GM23248 (cell line): ENCODE results near the gene CD52. TPM values are rescaled to one million over a fixed set of nuclear protein-coding genes. Genes with fewer than 3 reads are reported as not detected.

Experiments used
- DNase-seq: peaks from one replicate; pipeline ENCODE4 v3.0.0-alpha.2; 2015
- H2AFZ ChIP-seq: fragments of 200-600 bp; sonication (generic); 2 replicates; pipeline ENCODE4 v1.6.1; 2016; ENCODE audit warnings: antibody characterized with exemption
- H3F3A ChIP-seq: fragments of 200-600 bp; sonication (generic); 2 replicates; pipeline ENCODE4 v1.6.1; 2016; ENCODE audit warnings: mild to moderate bottlenecking, antibody characterized with exemption, mixed run types; ENCODE audit not compliant: insufficient read depth
- H3K27ac ChIP-seq: fragments of 200-600 bp; sonication (generic); 2 replicates; pipeline ENCODE4 v1.5.1; 2016; ENCODE audit warnings: mild to moderate bottlenecking
- H3K27me3 ChIP-seq: fragments of 200-600 bp; sonication (generic); replicated peaks from 2 replicates; pipeline ENCODE4 v1.6.1; 2016; ENCODE audit warnings: mild to moderate bottlenecking; ENCODE audit not compliant: insufficient read depth
- H3K36me3 ChIP-seq: fragments of 200-600 bp; sonication (generic); 2 replicates; pipeline ENCODE4 v1.6.1; 2016; ENCODE audit warnings: low read depth, mild to moderate bottlenecking
- H3K4me1 ChIP-seq: fragments of 200-600 bp; sonication (generic); 2 replicates; pipeline ENCODE4 v1.6.1; 2016; ENCODE audit warnings: mild to moderate bottlenecking; ENCODE audit not compliant: insufficient read depth
- H3K4me2 ChIP-seq: fragments of 200-600 bp; sonication (generic); one replicate; pipeline ENCODE4 v1.6.1; 2016; ENCODE audit warnings: mild to moderate bottlenecking; ENCODE audit not compliant: unreplicated experiment
- H3K4me3 ChIP-seq: fragments of 200-600 bp; sonication (generic); 2 replicates; pipeline ENCODE4 v1.5.1; 2016; ENCODE audit warnings: mild to moderate bottlenecking
- H3K79me2 ChIP-seq: fragments of 200-600 bp; sonication (generic); 2 replicates; pipeline ENCODE4 v1.6.1; 2016; ENCODE audit warnings: mild to moderate bottlenecking; ENCODE audit not compliant: insufficient read depth
- H3K9ac ChIP-seq: fragments of 200-600 bp; sonication (generic); 2 replicates; pipeline ENCODE4 v1.6.1; 2016; ENCODE audit warnings: mild to moderate bottlenecking
- H3K9me2 ChIP-seq: fragments of 200-600 bp; sonication (generic); 2 replicates; pipeline ENCODE4 v1.6.1; 2016; ENCODE audit warnings: mixed run types, mild to moderate bottlenecking, moderate library complexity; ENCODE audit not compliant: insufficient read depth
- H3K9me3 ChIP-seq: fragments of 200-600 bp; sonication (generic); one replicate; pipeline ENCODE4 v1.6.1; 2017; ENCODE audit warnings: low read depth
- H4K20me1 ChIP-seq: fragments of 200-600 bp; sonication (generic); 2 replicates; pipeline ENCODE4 v1.6.0; 2016; ENCODE audit not compliant: insufficient read depth
- EZH2 ChIP-seq: fragments of 200-600 bp; sonication (generic); IDR thresholded peaks from 2 replicates; pipeline ENCODE4 v1.6.1; 2018; ENCODE audit warnings: antibody characterized with exemption, mild to moderate bottlenecking; ENCODE audit not compliant: insufficient read depth, poor library complexity, severe bottlenecking
- EZH2phosphoT487 ChIP-seq: fragments of 200-600 bp; sonication (generic); IDR thresholded peaks from 2 replicates; pipeline ENCODE4 v1.6.1; 2018; ENCODE audit warnings: antibody characterized with exemption, moderate library complexity, mild to moderate bottlenecking, low read depth; ENCODE audit not compliant: insufficient read depth
- WGBS, 2 experiments: methylation state at CpG; one replicate each; pipeline ENCODE4 v1.1.6; 2015 to 2017; ENCODE audit warnings: low lambda C conversion rate in 2 of 2, low coverage in 1 of 2; ENCODE audit errors: missing lambda C conversion rate in 2 of 2; 5-methylcytosine and 5-hydroxymethylcytosine counted together
- in situ Hi-C: fragments of 300-500 bp; cut with MboI; formaldehyde crosslinking; loops from 2 replicates; pipeline ENCODE4 v1.15.0; 2020
- polyA plus RNA-seq: library from polyadenylated mRNA; unstranded; fragments of >200 nt; fragmentation: Nextera tagmentation; extraction: Ambion mirVana; gene quantifications from 2 replicates; pipeline ENCODE4 v1.2.1, GENCODE V29; 2016
- total RNA-seq: library from RNA; depleted of rRNA; stranded (reverse); fragments of >200 nt; shearing (Covaris generic); gene quantifications from 2 replicates; pipeline ENCODE4 v1.2.3, GENCODE V29; 2014; rRNA removed

Gene CD52
- total and polyA plus RNA-seq, 2 experiments from 2014 or later, result not detected

DNA sequence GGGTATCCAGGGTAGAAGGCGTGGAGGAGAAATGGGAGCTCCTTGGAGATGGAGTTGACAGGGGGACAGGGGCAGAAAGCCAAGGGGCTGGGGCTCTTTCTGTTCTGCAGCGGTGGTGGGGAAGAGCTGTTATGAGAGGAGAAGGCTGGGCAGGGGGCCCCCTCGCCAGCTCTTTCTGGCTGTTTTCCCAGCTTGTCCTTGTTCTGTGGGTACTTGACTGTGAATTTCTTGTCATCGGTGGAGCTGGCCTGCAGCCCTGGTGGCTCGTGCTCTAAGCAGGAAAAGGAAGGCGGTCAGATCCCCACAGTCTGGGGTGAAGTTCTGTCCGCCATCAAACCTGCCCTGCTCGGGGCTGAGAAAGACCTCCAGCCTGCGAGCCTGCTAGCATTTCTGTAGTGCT, 47.2 kb downstream of the CD52 start:
- Histone ChIP-seq H3K27me3 (peaks cover 25% of the 10 kb centered on the region), H3K9ac (no peak overlapping the region), H2AFZ (no peak overlapping the region), H3K4me1 (0 out of 2 replicates have a peak, but pooled peaks cover 7% of the 10 kb centered on the region), H3K27ac (no peak overlapping the region), H3K4me2 (no peak overlapping the region), H3K9me3 (no peaks in the 10 kb centered on the region), H3K79me2 (no peaks in the 10 kb centered on the region), H3F3A (no peaks in the 10 kb centered on the region), H4K20me1 (no peaks in the 10 kb centered on the region), H3K9me2 (no peaks in the 10 kb centered on the region), H3K36me3 (no peaks in the 10 kb centered on the region), H3K4me3 (no peak overlapping the region)
- TF ChIP-seq EZH2 (no peak), EZH2phosphoT487 (no peak)
- no peak for DNase-seq
- in situ Hi-C loops, result no loop called here
- WGBS, 2 experiments, result 42 to 50% methylated on average over 8 to 9 of the region's 9 CpGs

DNA sequence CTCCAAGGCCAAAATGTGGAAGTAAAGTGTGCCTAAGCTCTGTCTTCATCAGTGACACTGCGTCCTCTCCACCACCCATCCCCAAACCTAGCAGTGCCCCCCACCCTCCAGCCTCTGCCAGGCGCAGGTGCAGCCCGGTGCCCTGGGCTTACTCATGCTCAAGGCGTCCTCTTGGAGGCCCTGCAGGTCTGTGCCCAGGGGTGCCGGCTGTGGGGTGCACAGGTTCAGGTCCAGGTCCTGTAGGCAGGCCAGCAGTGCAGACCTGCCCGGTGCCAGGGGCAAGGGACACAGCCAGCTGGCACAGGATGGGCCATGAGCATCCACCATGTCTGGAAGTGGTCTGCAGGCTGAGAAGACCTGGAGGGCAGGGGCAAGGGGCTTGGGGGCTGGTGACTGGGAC, 49.7 kb downstream of the CD52 start:
- Histone ChIP-seq H3K4me3 (no peak overlapping the region), H3K79me2 (no peaks in the 10 kb centered on the region), H3F3A (no peaks in the 10 kb centered on the region), H2AFZ (no peak overlapping the region), H3K4me2 (no peak overlapping the region), H3K9ac (no peak overlapping the region), H3K9me2 (no peaks in the 10 kb centered on the region), H3K9me3 (no peaks in the 10 kb centered on the region), H3K27ac (no peak overlapping the region), H4K20me1 (no peaks in the 10 kb centered on the region), H3K4me1 (no peaks in the 10 kb centered on the region), H3K27me3 (peaks cover 1% of the 10 kb centered on the region), H3K36me3 (no peaks in the 10 kb centered on the region)
- in situ Hi-C loops, result no loop called here
- TF ChIP-seq EZH2phosphoT487 (no peak), EZH2 (no peak)
- DNase-seq, result no peak
- 81 to 88% methylated on average over 6 of the region's 6 CpGs for WGBS, 2 experiments

DNA sequence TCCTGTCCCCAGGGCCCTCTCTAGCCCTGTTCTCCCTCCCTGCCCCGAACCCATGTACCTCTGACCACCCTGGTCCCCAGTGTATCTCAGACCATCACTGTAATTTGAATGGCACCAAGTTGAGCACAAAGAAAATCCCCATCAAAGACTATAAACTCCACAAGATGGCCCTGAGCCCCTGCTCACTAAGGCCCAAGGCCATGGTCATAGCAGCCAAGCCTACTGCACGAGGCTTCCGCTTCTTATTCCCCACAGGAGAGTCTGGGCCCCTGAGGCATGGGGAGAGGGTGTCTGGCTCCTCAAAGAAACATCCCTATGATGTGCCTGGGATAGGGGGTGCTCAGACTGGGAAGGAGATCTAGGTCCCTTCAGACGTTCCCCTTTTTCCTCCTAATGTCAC, 50.2 kb downstream of the CD52 start:
- TF ChIP-seq EZH2 (no peak), EZH2phosphoT487 (no peak)
- Histone ChIP-seq H3F3A (no peaks in the 10 kb centered on the region), H3K27me3 (no peaks in the 10 kb centered on the region; the same call in 1 of the 2 replicates), H3K4me1 (no peaks in the 10 kb centered on the region), H3K4me2 (no peak overlapping the region), H3K36me3 (no peaks in the 10 kb centered on the region), H3K9me3 (no peaks in the 10 kb centered on the region), H4K20me1 (no peaks in the 10 kb centered on the region), H3K79me2 (no peaks in the 10 kb centered on the region), H3K27ac (no peak overlapping the region), H3K4me3 (no peak overlapping the region), H3K9me2 (no peaks in the 10 kb centered on the region), H3K9ac (no peak overlapping the region), H2AFZ (no peak overlapping the region)
- 48 to 66% methylated on average over 4 of the region's 4 CpGs for WGBS, 2 experiments
- in situ Hi-C loops, result no loop called here
- no peak for DNase-seq

DNA sequence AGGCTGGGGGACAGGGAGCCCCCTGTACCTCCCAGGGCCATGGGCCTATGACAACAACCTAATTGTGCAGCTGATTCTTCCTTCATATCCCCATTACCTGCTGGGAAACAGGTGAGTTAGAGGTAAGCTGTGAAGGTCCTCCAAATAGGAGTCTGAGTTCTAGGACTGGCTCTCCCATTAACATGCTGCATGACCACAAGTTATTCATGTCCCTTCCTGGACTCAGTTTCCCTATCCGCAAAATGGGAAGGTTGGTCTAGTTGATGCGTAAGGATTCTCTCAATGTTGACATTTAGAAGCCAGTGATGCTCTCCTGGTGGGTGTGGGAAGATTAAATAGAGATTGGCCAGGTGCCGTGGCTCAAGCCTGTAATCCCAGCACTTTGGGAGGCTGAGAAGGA, 50.7 kb downstream of the CD52 start:
- no peaks in the 10 kb centered on the region for H3F3A ChIP-seq
- TF ChIP-seq EZH2, result no peak
- no peak for TF ChIP-seq EZH2phosphoT487
- no peaks in the 10 kb centered on the region for H3K79me2 ChIP-seq
- H3K9ac ChIP-seq, result no peak overlapping the region
- H3K4me3 ChIP-seq, result no peak overlapping the region
- no peak overlapping the region for H3K27ac ChIP-seq
- H3K9me2 ChIP-seq, result no peaks in the 10 kb centered on the region
- no peaks in the 10 kb centered on the region for H3K9me3 ChIP-seq
- H4K20me1 ChIP-seq, result no peaks in the 10 kb centered on the region
- H3K27me3 ChIP-seq, result no peaks in the 10 kb centered on the region; the same call in 1 of the 2 replicates
- no peak for DNase-seq
- no peak overlapping the region for H3K4me2 ChIP-seq
- no peak overlapping the region for H2AFZ ChIP-seq
- WGBS, 2 experiments, result 93 to 98% methylated on average over 3 of the region's 3 CpGs
- no peaks in the 10 kb centered on the region for H3K36me3 ChIP-seq
- in situ Hi-C loops, result no loop called here
- peaks cover 5% of the 10 kb centered on the region; the same call in 1 of the 2 replicates for H3K4me1 ChIP-seq

Other genes with a start within 250 kb of the CD52 start
- 6.6 and 6.8 TPM in 2 replicates for gene PDIK1L, start 206.1 kb upstream of the CD52 start, total RNA-seq
- gene PDIK1L, start 206.1 kb upstream of the CD52 start, polyA plus RNA-seq, result 2.9 and 3.5 TPM in 2 replicates
- 0.63 TPM in 1 of 2 replicates, not detected in the other for gene FAM110D, start 158.9 kb upstream of the CD52 start, total RNA-seq
- gene FAM110D, start 158.9 kb upstream of the CD52 start, polyA plus RNA-seq, result not detected in 2 replicates
- not detected in 2 replicates for gene C1orf232, start 149.0 kb upstream of the CD52 start, total RNA-seq
- gene C1orf232, start 149.0 kb upstream of the CD52 start, polyA plus RNA-seq, result not detected in 2 replicates
- 8.2 and 25.0 TPM in 2 replicates for gene ZNF593, start 148.1 kb upstream of the CD52 start, total RNA-seq
- gene ZNF593, start 148.1 kb upstream of the CD52 start, polyA plus RNA-seq, result 61.2 and 65.8 TPM in 2 replicates
- not detected in 2 replicates for gene ZNF593OS, start 146.1 kb upstream of the CD52 start, total RNA-seq
- gene ZNF593OS, start 146.1 kb upstream of the CD52 start, polyA plus RNA-seq, result 0.81 and 0.85 TPM in 2 replicates
- 0.51 TPM in 1 of 2 replicates, not detected in the other for gene CNKSR1, start 140.5 kb upstream of the CD52 start, total RNA-seq
- gene CNKSR1, start 140.5 kb upstream of the CD52 start, polyA plus RNA-seq, result 0.10 TPM in 1 of 2 replicates, not detected in the other
- gene CATSPER4, start 127.4 kb upstream of the CD52 start, total RNA-seq, result not detected in 2 replicates
- not detected in 2 replicates for gene CATSPER4, start 127.4 kb upstream of the CD52 start, polyA plus RNA-seq
- gene CEP85, start 83.8 kb upstream of the CD52 start, total RNA-seq, result 6.2 TPM in 2 replicates
- gene CEP85, start 83.8 kb upstream of the CD52 start, polyA plus RNA-seq, result 4.6 and 5.0 TPM in 2 replicates
- 212 and 240 TPM in 2 replicates for gene SH3BGRL3, start 37.9 kb upstream of the CD52 start, total RNA-seq
- 2,795 and 2,825 TPM in 2 replicates for gene SH3BGRL3, start 37.9 kb upstream of the CD52 start, polyA plus RNA-seq
- 4.8 and 5.8 TPM in 2 replicates for gene UBXN11, start 11.3 kb upstream of the CD52 start, total RNA-seq
- 11.1 and 12.7 TPM in 2 replicates for gene UBXN11, start 11.3 kb upstream of the CD52 start, polyA plus RNA-seq
- not detected in 2 replicates for gene CRYBG2, start 36.2 kb downstream of the CD52 start, total RNA-seq
- gene CRYBG2, start 36.2 kb downstream of the CD52 start, polyA plus RNA-seq, result not detected in 2 replicates
- not detected in 2 replicates for gene ZNF683, start 54.8 kb downstream of the CD52 start, total RNA-seq
- not detected in 2 replicates for gene ZNF683, start 54.8 kb downstream of the CD52 start, polyA plus RNA-seq
- gene LIN28A, start 92.9 kb downstream of the CD52 start, total RNA-seq, result not detected in 2 replicates
- gene LIN28A, start 92.9 kb downstream of the CD52 start, polyA plus RNA-seq, result 0.14 and 0.15 TPM in 2 replicates
- gene DHDDS, start 114.4 kb downstream of the CD52 start, total RNA-seq, result 50.8 and 70.6 TPM in 2 replicates
- gene DHDDS, start 114.4 kb downstream of the CD52 start, polyA plus RNA-seq, result 43.0 and 46.9 TPM in 2 replicates
- 211 and 216 TPM in 2 replicates for gene HMGN2, start 154.5 kb downstream of the CD52 start, total RNA-seq
- gene HMGN2, start 154.5 kb downstream of the CD52 start, polyA plus RNA-seq, result 664 and 669 TPM in 2 replicates
- 0.38 and 1.7 TPM in 2 replicates for gene RPS6KA1, start 211.8 kb downstream of the CD52 start, total RNA-seq
- gene RPS6KA1, start 211.8 kb downstream of the CD52 start, polyA plus RNA-seq, result 1.1 and 1.2 TPM in 2 replicates